RCC 7860 (cell line): ENCODE results near the gene CYLD.

Experiments used
- DNase-seq: peaks from one replicate; pipeline ENCODE4 v3.0.0-alpha.2; 2015; ENCODE audit warnings: low spot score
- FAIRE-seq: peaks from 2 replicates; lab custom pipeline; 2012; peaks lifted over from hg19 to GRCh38; lab: Jason Lieb, UNC

The CYLD gene

DNA sequence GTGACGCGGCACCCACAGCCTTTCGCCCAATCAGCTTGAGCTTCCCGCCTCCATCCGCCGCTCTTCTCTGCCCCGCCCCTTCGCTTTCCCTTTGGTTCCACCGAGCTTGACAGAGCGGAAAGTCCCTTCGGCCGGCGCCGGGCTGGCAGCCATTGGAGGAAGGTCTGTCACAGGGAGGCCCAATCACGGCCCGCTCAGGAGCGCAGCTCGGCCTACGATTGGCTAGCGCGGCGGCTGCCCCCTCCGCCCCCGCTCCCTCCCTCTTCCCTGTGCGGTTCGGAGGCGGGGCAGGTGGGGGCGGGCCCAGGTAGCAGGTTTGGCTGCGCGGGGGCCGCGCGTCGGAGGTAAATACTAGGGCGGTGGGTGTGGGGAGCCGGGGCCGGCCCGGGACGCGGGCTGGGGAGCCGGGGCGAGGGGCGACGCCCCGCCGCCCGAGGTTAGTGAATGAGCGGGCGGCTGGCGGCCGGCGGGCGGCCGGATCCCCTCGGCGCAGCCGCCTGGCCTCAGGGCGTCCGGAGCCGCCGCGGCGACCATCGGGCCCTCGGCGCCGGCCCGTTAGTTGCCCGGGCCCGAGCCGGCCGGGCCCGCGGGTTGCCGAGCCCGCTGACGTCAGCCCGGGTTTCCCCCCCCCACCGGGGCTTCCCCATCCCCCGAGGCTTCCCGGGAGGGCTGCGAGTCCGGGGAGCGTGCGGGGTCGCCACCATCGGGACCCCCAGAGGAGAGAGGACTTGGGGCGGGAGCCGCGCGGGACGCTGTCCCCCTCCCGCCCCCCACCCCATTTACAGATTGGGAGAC lies at the start of gene CYLD:
CYLD (plus strand) TSS at position 306 of the 795 bp plus-strand sequence. CDS start 7,613 bp downstream, outside the sequence.
- FAIRE-seq = peak; percentile 95

DNA sequence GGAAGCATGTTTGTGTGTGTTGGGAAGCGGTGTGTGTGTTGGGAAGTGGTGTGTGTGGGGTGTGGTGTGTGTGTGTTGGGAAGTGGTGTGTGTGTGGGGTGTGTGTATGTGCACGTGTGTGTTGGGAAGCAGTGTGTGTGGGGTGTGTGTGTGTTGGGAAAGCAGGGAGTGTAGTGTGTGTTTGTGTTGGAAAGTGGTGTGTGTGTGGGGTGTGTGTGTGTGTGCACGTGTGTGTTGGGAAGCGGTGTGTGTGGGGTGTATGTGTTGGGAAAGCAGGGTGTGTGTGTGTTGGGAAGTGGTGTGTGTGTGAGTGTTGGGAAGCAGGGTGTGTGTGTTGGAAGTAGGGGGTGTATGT lies 49.3 kb upstream of the CYLD start:
- DNase-seq = no peak
- no peak for FAIRE-seq

More for the DNA sequence above, at the start of gene CYLD:
- peak; percentile 95 for DNase-seq

DNA sequence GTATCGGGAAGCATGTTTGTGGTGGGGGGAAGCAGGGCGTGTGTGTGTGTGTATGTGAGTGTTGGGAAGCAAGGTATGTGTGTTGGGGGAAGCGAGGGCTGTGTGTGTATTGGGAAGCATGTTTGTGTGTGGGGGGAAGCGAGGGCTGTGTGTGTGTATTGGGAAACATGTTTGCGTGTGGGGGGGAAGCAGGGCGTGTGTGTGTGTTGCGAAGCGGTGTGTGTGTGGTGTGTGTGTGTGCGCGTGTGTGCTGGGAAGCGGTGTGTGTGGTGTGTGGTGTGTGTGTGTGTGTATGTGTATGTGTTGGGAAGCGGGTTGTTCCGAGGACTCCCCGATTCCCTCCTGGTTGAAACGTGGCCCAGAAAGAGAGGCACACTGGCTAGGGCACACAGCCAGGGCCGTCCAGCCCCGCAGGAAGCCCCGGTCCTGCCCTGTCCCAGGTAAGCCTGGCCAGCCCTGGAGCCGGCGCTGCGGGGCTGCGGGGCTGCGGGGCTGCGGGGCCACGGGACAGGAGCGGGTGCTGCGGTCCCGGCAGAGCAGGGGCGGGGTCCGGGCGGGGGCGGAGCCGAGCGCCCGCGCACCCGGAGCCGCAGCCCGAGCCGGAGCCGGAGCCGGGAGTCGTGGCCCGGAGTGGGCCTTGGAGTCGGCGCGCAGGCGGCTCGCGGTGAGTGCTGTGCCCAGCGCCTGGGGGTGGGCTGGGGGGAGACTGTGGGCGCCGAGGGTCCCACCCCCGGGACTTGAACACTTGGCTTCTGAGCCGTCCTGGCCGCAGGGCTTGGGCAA lies 48.7 kb upstream of the CYLD start, which contains the start of gene NOD2:
NOD2 (plus strand) TSS at position 608 of the 783 bp plus-strand sequence. CDS start 5,890 bp downstream, outside the sequence.
- FAIRE-seq (no peak), DNase-seq (no peak)

DNA sequence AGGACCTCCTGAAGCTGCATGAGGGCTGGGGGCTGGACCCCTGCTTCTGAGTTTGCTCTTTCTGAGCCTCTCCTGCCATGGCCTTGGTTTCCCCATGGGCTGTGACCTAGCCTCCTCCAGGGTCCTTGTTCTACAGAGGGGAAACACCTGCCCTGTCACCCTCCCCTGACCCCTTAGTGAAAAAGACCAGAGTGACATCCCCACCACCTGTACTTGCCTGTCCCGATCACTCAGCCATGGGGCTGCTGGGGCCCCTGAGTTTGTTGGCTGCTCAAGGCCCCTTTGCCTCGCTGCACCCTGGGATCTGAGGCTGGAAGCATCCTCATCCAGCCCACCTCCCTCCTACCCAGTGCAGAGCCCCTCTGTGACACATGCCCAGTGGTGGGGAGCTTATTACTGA lies 47.7 kb upstream of the CYLD start:
- no peak for DNase-seq
- no peak for FAIRE-seq

DNA sequence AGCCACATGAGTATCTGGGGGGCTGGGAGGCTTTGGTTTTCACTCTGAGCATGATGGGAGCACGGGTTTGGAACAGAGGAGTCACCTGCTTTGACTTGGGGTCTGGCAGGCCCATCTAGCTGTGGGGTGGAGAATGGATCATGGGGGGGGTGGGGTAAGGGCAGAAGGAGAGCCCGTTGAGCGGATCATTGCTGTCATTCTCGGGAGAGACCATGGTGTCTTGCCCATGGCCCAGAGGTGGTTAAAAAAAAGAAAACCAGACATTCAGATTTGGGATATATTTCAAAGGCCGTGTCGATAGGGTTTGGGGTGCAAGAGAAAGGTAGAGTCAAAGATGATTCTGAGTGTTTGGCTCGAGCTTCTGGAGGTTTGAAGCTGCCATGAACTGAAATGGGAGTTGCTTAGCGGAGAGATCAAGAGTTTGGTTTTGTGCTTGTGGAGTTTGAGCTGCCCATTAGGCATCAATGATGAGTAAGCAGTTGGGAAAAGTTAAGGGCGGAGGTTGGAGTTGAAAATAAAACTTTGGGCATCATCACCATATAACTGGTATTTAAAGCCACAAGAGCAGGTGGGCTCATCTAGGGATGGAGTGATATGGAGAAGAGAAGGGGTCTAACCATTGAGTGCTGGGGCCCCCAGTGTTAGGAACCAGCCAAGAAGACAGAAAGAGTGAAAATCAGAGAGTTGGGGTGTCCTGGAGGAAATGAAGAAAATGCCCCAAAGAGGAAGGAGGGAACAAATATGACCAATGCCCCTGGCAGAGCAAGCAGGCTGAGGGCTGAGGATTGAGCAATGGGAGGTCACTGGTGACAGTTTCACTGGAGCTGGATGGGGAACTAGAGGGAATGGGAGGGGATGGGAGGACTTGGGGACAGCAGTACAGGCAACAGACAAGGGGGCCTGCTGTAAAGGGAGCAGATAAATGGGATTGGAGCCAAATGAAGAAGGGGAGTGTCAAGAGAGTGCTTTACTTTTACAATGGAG lies 46.6 kb upstream of the CYLD start:
- FAIRE-seq (no peak), DNase-seq (no peak)

DNA sequence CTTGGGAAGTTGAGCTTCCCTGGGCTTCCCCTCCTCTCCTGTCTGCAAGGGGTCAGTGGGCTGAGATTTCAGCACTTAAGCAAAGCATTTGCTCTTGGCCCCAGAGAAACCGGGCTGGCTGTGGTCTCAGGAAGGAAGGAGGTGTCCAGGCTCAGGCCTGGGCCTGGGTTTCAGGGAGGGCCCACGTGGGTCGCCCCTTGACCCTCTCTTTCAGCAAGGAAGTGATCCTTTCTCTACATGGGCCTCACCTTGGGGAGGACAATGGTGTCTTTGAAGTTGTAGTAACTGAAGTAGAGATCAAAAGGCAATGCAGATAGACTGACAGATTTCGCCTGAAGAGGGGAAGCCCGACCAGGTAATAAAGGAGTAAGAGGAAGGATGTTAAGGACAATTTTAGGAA lies 45.8 kb upstream of the CYLD start:
- DNase-seq (no peak), FAIRE-seq (no peak)

DNA sequence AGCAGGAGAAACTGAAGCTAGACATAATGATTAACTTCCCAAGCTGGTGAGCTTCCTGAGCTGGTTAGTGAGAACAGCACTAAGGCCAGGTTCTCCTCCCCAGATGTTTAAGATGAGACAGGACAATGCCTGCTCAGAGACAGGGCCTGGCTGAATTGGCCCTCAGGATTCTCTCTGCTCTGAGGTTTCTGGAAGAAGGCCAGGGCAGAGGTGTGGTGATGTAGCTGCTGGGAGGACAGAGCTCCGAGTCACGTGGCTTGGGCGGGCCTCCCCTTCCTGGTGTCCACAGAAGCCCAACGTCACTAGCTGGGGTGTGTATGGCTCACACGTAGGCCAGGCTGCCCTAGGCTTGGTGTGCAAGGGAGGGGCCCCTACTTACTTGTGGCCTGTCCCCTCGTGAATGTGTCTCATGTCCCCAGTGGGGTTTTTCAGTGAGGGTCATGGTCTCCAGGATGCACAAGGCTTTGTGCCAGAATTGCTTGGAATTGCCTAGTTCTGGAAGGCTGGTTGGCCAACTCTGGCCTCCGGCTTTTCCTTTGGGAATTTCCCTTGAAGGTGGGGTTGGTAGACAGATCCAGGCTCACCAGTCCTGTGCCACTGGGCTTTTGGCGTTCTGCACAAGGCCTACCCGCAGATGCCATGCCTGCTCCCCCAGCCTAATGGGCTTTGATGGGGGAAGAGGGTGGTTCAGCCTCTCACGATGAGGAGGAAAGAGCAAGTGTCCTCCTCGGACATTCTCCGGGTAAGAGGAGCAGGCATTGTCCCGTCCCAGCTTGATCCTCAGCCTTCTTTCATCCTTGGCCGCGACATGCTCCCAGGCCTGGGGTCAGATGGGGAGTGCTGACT lies 45.1 kb upstream of the CYLD start:
- peak; percentile 37 for DNase-seq
- no peak for FAIRE-seq

DNA sequence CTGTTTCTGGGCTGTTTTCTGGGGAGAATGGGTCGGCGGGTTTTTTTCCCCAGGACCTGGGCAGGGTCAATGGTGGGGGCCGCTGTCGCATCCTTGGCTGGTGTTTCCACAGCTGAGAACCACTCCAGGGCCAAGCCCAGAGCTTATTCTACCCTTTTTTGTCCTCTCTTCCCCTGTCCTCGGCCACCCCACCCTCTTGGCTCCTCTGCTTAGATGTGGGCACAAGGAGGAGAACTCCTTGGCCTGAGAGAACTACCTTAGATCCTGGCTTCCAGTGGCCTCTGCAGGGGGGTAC lies 44.5 kb upstream of the CYLD start:
- DNase-seq (no peak), FAIRE-seq (no peak)

DNA sequence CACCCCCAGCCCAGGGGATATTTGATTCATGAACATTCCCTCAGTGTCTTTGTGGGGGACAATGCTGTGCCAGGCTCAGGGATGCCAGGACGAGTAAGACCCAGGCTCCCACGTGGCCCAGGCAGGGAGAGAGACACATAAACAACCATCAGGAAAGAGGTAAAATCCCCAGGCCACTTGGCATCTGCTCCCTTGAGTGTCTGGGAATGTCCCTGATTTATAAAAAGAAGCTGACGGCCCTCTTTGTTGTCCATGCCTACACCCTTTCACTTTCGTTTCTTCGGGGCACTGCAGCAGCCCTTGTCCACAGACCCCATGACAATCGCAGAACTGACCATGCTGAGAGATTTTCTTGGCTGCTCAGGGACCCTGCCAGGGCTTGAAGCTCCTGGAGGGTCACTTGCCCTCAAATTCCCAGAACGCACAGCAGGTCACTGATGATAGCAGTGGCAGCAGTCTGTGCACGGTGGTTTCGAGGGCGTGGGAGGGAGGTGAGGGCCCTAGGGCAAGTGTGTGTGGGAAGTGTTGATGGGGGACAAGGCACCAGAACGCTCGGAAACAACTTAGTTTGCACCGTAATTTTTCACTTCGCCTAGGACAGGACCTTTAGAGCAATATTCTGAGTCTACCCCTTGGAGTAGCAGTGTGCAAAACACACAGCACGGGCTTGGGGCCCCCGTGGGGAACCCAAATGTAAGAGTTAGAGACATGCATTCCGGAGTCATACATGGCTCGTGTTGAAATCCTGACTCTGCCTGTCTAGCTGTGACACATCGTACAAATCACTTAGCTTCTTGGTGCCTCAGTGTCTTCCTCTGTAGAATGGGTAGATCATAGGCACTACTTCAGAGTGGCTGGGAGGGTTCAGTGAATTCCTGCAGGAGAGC lies 43.8 kb upstream of the CYLD start:
- no peak for FAIRE-seq
- no peak for DNase-seq

DNA sequence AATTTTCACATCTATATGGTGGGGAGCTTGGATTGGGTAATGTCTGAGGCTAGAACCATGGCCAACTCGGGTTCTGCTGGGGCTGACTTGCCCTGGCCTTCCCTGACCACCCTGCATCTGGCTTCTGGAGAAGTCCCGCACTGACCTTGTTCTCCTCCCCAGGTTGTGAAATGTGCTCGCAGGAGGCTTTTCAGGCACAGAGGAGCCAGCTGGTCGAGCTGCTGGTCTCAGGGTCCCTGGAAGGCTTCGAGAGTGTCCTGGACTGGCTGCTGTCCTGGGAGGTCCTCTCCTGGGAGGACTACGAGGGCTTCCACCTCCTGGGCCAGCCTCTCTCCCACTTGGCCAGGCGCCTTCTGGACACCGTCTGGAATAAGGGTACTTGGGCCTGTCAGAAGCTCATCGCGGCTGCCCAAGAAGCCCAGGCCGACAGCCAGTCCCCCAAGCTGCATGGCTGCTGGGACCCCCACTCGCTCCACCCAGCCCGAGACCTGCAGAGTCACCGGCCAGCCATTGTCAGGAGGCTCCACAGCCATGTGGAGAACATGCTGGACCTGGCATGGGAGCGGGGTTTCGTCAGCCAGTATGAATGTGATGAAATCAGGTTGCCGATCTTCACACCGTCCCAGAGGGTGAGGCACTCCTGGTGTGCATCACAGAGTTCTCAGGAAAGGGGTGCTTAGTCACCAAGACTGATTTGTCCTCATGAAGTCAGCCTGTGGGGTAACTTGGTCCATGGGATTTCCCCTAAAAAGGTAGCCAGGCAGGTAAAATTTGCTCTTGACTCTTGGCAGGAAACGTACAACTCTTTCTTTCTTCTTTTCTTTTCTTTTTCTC lies 42.3 kb upstream of the CYLD start:
- DNase-seq (no peak), FAIRE-seq (no peak)

DNA sequence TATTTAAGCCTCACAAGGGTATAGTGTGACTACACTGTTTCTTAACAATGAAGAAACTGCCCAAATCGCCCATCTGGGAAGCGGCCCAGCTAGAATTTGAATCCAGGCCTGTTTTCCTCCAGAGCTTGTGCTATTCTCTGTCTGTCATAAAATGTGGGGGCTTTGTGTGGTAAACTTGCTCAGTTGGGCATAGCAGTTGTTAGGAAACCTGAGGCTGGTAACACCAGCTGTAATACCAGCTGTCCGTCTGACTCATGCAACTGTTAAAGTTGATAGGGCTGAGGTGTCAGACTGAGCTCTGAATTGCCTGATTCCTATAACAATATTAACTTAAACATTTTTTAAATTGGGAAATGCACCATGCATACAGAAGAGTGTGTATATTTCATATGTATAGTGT lies 39.2 kb upstream of the CYLD start:
- DNase-seq = no peak
- no peak for FAIRE-seq

DNA sequence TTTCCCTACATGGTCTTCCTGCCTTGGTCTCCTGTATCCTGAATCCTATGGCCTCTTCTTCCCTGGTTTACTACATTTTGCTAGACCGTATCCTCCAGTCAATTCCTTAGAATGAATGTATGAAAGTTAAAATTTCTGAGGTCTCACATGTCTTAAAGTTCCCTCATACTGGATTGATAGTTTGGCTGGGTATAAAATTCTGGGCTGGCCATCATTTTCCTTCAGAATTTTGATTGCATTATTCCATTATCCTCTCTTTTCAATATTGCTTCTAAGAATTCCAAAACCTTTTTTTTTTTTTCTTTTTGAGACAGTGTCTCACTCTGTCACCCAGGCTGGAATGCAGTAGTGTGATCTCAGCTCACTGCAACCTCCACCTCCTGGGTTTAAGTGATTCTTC lies 37.6 kb upstream of the CYLD start:
- no peak for FAIRE-seq
- DNase-seq = no peak

DNA sequence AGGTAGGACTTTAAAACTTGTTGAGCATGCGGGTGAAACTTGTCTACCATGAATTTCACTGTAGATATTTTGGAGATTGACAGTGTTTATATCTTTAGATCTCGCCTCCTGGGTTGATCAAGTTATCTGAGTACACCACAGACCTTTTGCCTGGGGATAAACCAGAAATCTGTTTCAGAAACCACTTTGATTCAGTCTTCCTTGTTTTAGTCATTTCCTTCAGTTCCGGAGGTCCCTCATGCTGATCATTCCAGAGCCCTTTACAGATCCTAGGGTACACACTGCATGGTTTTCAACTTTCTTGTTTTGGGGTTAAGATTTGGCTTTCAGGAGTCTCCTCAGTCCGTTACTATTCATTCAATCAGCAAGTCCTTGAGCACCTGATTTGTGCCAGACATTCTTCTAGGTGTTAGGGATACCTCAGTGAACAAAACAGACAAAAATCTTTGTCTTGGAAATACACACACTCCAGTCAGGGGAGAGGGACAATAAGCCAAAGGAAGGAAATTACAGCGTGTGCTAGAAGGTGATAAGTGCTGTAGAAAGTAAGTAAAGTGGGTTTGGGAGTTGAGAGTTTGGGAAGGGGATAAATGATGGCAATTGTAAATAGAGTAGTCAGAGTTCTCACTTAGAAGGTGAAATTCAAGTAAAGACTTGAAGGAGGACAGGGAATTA lies 36.3 kb upstream of the CYLD start:
- no peak for FAIRE-seq
- no peak for DNase-seq

DNA sequence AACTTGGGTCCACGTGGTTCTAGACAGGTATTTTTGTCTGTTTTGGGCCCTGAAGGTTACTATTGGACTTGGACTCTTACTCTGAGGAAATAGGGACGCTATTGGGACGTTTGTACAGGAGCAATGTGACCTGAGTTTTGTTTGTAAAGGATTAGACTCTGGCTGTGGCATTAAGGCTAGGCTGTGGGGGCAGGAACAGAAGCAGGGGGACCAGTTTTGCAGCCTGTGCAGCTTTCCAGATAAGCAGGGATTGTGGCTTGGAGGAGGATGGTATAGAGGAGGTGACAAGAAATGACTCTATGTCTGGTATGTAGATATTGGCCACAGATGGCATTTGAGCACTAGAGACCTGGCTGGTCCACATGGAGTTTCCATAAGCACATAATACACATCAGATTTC lies 35.6 kb upstream of the CYLD start:
- FAIRE-seq (no peak), DNase-seq (no peak)

DNA sequence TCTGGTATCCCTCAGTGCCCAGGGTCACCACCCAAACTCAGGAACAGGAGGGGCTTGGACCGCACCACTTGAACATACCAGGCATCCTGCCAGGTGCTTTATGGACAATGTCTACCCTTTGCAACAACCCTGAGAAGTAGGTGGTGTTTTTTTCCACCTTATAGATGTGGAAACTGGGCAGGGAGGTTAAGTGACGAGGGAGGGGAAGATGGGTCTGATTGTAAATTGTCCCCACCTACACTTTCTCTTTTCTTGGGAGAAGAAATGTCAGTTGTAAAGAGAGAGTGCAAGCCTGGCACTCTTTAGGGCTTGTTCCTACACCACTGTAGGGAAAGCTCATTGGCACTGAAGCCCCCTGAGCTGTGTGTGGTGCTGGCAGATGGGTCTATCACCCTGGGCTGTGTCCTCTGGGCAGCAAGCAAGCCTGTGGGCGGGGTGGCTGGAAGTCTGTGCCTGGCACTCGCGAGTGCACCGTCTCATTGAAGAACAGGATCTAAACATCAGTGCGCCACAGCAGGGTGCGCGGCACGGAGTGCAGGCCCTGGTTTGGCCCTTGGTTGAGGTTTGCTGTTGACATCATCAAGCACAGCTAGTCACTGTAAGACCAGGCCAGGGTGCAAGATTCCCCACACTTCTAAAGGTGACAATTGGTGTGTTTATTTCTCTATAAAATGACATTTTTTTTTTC lies 33.4 kb upstream of the CYLD start:
- FAIRE-seq = no peak
- DNase-seq = no peak

DNA sequence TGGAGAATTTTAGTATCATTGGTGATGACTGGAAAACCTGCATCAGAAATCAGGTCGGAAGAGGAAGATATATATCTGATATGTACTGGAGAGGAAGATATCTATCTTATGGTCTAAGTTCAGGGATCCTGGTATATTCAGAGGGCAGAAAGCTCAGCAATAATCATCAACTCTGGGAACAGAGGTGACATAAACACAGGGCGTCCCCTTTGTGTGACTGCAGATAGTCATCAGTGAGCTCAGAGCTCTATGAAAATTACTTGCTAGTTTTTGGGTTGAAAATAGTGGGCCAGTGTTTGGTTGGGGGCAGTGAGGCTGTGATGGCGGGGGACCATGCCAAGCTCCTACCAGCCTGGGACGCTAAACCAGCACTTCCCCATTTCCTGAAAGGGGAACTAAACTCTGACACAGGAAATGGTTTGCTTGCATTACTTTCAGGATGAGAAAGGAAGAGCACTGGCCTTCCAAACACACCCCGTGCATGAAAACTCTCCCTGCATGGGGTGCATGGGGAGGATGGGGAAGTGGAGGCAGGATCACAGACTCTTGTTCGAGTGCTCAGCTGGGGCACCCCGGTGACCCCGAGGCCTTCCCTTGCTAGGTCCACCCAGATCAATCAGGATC lies 32.7 kb upstream of the CYLD start:
- FAIRE-seq = no peak
- no peak for DNase-seq

DNA sequence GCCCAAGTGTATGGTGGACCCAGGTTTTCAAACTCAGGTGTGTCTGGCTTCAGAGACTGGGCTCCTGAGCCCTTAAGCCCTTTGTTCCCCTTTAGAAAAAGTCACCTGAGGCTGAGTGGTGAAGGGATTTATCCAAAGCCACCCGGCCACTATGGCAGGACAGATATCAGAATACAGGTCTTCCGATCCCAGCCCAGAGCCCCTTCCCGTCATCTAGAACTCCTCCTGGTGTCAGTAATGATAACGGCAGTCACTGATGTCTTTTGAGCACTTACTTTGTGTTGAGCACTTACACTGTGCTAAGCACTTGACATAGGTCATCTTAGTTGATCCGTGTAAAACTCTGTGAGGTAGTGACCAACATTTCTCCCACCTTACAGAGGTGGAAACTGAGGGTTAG lies 31.9 kb upstream of the CYLD start:
- DNase-seq (no peak), FAIRE-seq (no peak)
